Measurements from ENCODE around the gene CCDC39.
"Not testable (repeated sequence)": the region's sequence is repeated elsewhere in the genome, so short reads cannot be mapped to it uniquely, and the experiment has no call there.

Gene CCDC39

DNA sequence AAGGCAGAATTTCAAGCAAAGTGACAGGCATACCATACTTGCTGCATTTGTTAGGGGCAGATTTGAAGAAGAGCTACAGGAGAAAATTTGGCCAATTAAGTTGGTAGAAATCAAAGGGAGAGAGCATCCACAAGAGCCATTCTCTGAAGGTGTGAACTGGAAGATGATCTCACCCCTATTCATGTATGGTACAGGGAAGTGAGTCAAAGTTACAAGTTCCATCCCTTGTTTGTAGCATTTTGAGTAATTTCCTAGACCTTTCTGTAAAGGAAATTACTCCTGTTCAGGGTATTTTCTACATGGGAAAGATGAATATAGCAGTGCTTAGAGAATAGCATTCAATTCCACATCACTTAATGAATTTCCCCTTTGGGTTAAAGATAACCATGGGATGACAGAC, 48.9 kb downstream of the CCDC39 start:
- Histone ChIP-seq H3K27ac (no peak overlapping the region), H4K20me1 (no peaks in the 10 kb centered on the region), H3K27me3 (no peaks in the 10 kb centered on the region), H3K36me3 (peaks cover 16% of the 10 kb centered on the region), H3K4me2 (no peak overlapping the region), H3K4me1 (no peaks in the 10 kb centered on the region), H3K9me3 (no peaks in the 10 kb centered on the region), H3K4me3 (no peak overlapping the region), H3K9ac (no peak overlapping the region)
- no peak for TF ChIP-seq Cebpa-rat (IDR thresholded peaks at IDR 0.05)

GRCh38 chr3:180626844-180627243, 52.4 kb downstream of the CCDC39 start:
- peaks cover 17% of the 10 kb centered on the region for H3K36me3 ChIP-seq
- no peaks in the 10 kb centered on the region for H3K4me1 ChIP-seq
- H3K9me3 ChIP-seq = no peaks in the 10 kb centered on the region
- no peak overlapping the region for H3K27ac ChIP-seq
- no peak overlapping the region for H3K4me2 ChIP-seq
- no peak overlapping the region for H3K4me3 ChIP-seq
- TF ChIP-seq Cebpa-rat (IDR thresholded peaks at IDR 0.05) = no peak
- H3K9ac ChIP-seq = no peak overlapping the region
- H3K27me3 ChIP-seq = no peaks in the 10 kb centered on the region
- no peaks in the 10 kb centered on the region for H4K20me1 ChIP-seq

- TF ChIP-seq Cebpa-rat (IDR thresholded peaks at IDR 0.05) = no peak
- H3K27ac ChIP-seq = no peak overlapping the region
- H3K36me3 ChIP-seq = peaks cover 17% of the 10 kb centered on the region
Measured at GRCh38 chr3:180624714-180625113, 54.6 kb downstream of the CCDC39 start.

GRCh38 chr3:180619723-180620122, 59.6 kb downstream of the CCDC39 start:
- H3K4me3 ChIP-seq = no peak overlapping the region
- no peaks in the 10 kb centered on the region for H3K9me3 ChIP-seq
- H3K4me2 ChIP-seq = no peak overlapping the region
- H3K9ac ChIP-seq = no peak overlapping the region
- no peaks in the 10 kb centered on the region for H3K27me3 ChIP-seq
- H3K27ac ChIP-seq = no peak overlapping the region
- no peaks in the 10 kb centered on the region for H4K20me1 ChIP-seq
- no peak for TF ChIP-seq Cebpa-rat (IDR thresholded peaks at IDR 0.05)
- no peaks in the 10 kb centered on the region for H3K4me1 ChIP-seq
- H3K36me3 ChIP-seq = peaks cover 9% of the 10 kb centered on the region

More at GRCh38 chr3:180624714-180625113, 54.6 kb downstream of the CCDC39 start:
- Histone ChIP-seq H3K27me3 (no peaks in the 10 kb centered on the region), H3K4me2 (no peak overlapping the region), H3K4me3 (no peak overlapping the region), H4K20me1 (no peaks in the 10 kb centered on the region), H3K4me1 (no peaks in the 10 kb centered on the region), H3K9me3 (no peaks in the 10 kb centered on the region), H3K9ac (no peak overlapping the region)

GRCh38 chr3:180618563-180618962, 60.7 kb downstream of the CCDC39 start:
- not testable (repeated sequence) for H3K27me3 ChIP-seq, H3K27ac ChIP-seq, H3K4me3 ChIP-seq, H4K20me1 ChIP-seq, H3K9me3 ChIP-seq, H3K36me3 ChIP-seq, H3K4me2 ChIP-seq, H3K4me1 ChIP-seq, H3K9ac ChIP-seq

DNA sequence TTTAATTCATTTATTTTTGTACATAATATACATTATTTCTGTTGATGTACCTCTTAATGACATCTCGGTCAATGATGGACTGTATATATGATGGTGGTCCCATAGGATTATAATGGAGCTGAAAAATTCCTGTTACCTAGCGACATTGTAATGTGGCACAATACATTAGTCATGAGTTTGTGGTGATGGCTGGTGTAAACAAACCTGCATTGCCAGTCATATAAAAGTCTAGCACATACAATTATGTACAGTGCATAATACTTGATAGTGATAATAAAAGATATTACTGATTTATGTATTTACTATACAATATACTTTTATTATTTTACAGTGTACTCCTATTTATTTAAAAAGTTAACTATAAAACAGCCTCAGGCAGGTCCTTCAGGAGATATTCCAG, 62.2 kb downstream of the CCDC39 start:
- no peak for TF ChIP-seq Cebpa-rat (IDR thresholded peaks at IDR 0.05)
- Histone ChIP-seq H3K4me1 (no peaks in the 10 kb centered on the region), H3K9me3 (no peaks in the 10 kb centered on the region), H3K36me3 (peaks cover 21% of the 10 kb centered on the region), H3K4me2 (no peak overlapping the region), H3K27ac (no peak overlapping the region), H3K9ac (no peak overlapping the region), H3K27me3 (no peaks in the 10 kb centered on the region), H3K4me3 (no peak overlapping the region), H4K20me1 (no peaks in the 10 kb centered on the region)

GRCh38 chr3:180615954-180616353, 63.3 kb downstream of the CCDC39 start:
- H3K27me3 ChIP-seq = no peaks in the 10 kb centered on the region
- peaks cover 32% of the 10 kb centered on the region for H3K36me3 ChIP-seq
- H3K9me3 ChIP-seq = no peaks in the 10 kb centered on the region
- TF ChIP-seq Cebpa-rat (IDR thresholded peaks at IDR 0.05) = no peak
- no peak overlapping the region for H3K4me3 ChIP-seq
- no peaks in the 10 kb centered on the region for H3K4me1 ChIP-seq
- no peak overlapping the region for H3K27ac ChIP-seq
- no peaks in the 10 kb centered on the region for H4K20me1 ChIP-seq
- no peak overlapping the region for H3K9ac ChIP-seq
- no peak overlapping the region for H3K4me2 ChIP-seq

GRCh38 chr3:180612364-180612763, 66.9 kb downstream of the CCDC39 start:
- H3K9ac ChIP-seq = no peak overlapping the region
- H3K4me1 ChIP-seq = no peaks in the 10 kb centered on the region
- no peaks in the 10 kb centered on the region for H3K9me3 ChIP-seq
- H3K36me3 ChIP-seq = peaks cover 58% of the 10 kb centered on the region
- no peak overlapping the region for H3K4me2 ChIP-seq
- H4K20me1 ChIP-seq = no peaks in the 10 kb centered on the region
- H3K27me3 ChIP-seq = no peaks in the 10 kb centered on the region
- no peak overlapping the region for H3K4me3 ChIP-seq
- no peak overlapping the region for H3K27ac ChIP-seq
- no peak for TF ChIP-seq Cebpa-rat (IDR thresholded peaks at IDR 0.05)

DNA sequence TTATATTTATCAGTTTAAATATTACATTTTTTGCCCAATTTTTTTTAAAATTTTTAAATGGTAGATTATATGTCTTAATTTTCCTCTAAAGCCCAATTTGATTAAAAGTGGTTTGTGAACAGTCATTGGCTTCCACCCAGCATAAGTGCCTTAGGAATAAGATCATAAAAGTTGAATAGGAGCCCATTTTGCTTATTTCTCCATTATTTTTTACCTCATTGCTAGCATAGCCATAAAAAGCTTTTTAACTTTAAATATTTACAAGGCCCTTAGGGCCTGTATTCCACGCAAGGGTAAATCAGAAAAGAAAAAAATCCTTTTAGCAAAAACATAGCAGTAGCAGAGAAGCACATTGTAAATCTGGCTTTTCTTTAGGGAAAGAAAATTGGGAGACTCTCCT, 68.3 kb downstream of the CCDC39 start:
- H3K4me1 ChIP-seq = no peaks in the 10 kb centered on the region
- TF ChIP-seq Cebpa-rat (IDR thresholded peaks at IDR 0.05) = no peak
- no peak overlapping the region for H3K4me2 ChIP-seq

GRCh38 chr3:180601688-180602666, 77.3 kb downstream of the CCDC39 start, which contains the start of gene TTC14:
TTC14 (plus strand) TSS chr3:180602163; CDS start chr3:180602262, 99 bp downstream.
- H4K20me1 ChIP-seq = no peaks in the 10 kb centered on the region
- H3K4me2 ChIP-seq = peak within 1 kb of the TSS; percentile 83
- peak within 1 kb of the TSS; percentile 83 for H3K4me3 ChIP-seq
- H3K27me3 ChIP-seq = no peaks in the 10 kb centered on the region
- TF ChIP-seq Cebpa-rat (IDR thresholded peaks at IDR 0.05) = peak; percentile 90
- peak within 1 kb of the TSS; percentile 93 for H3K27ac ChIP-seq
- no peaks in the 10 kb centered on the region for H3K9me3 ChIP-seq
- H3K9ac ChIP-seq = peak within 1 kb of the TSS; percentile 90
- peaks cover 17% of the 10 kb centered on the region for H3K4me1 ChIP-seq
- H3K36me3 ChIP-seq = peaks cover 32% of the 10 kb centered on the region

More for the DNA sequence above, 68.3 kb downstream of the CCDC39 start:
- H3K27me3 ChIP-seq = no peaks in the 10 kb centered on the region
- H3K4me3 ChIP-seq = no peak overlapping the region
- no peaks in the 10 kb centered on the region for H4K20me1 ChIP-seq
- H3K27ac ChIP-seq = no peak overlapping the region
- H3K9ac ChIP-seq = no peak overlapping the region
- no peaks in the 10 kb centered on the region for H3K9me3 ChIP-seq
- peaks cover 71% of the 10 kb centered on the region for H3K36me3 ChIP-seq
